ENCODE results near the gene TMEM168. TPM values are rescaled to one million over a fixed set of nuclear protein-coding genes. Genes with fewer than 3 reads are reported as not detected.
"Not testable (repeated sequence)": the region's sequence is repeated elsewhere in the genome, so short reads cannot be mapped to it uniquely, and the experiment has no call there.

The TMEM168 gene
- total RNA-seq, 1 donor from 2014 or later = 30.2 TPM

DNA sequence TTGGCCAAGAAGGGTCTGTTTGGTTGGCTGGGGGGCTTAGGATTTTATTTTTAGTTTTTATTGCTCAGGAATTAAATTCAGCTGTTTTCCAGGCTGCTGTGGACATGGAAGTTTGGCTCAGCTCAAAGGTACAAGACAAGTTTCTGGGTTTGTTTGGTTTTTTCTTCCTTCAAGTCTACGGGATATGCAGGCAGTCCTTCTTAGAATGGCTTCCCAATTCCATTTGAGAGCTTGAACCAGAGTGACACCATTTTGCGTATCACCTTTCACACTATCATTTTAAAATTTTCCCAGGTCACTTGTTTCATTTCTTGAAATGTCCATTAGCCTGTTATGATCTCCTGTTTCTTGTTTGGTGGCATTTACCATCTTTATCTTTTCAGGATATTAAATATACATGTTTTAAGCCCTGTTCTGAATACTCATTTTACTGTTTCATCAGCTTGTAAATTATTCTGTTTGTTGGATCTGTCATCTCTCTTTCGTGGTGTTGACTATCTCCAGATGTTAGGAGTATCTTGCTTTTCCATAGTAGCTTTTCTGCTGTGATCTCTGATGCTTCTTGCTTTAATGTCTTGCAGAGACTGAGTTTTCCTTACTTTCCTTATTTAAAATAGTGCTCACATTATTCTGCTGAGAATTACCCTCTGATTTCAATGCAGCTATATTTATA is 9.4 kb upstream of the TMEM168 start:
- H3K4me1 ChIP-seq = no peaks in the 10 kb centered on the region
- no peak overlapping the region for H3K27ac ChIP-seq
- no peaks in the 10 kb centered on the region for H3K9me3 ChIP-seq
- H3K36me3 ChIP-seq = no peaks in the 10 kb centered on the region
- no peak for DNase-seq (ENCODE audit: extremely low spot score in 2 of 2)
- H3K4me3 ChIP-seq = no peak overlapping the region
- intact Hi-C loops (cut with DNase I) = no loop called here
- TF ChIP-seq POLR2AphosphoS5 (IDR thresholded peaks at IDR 0.05; ENCODE audit: insufficient read depth in 1 of 2, low read depth in 1 of 2) = no peak
- no peak for TF ChIP-seq POLR2A (IDR thresholded peaks at IDR 0.05)
- TF ChIP-seq, protein P1, sequence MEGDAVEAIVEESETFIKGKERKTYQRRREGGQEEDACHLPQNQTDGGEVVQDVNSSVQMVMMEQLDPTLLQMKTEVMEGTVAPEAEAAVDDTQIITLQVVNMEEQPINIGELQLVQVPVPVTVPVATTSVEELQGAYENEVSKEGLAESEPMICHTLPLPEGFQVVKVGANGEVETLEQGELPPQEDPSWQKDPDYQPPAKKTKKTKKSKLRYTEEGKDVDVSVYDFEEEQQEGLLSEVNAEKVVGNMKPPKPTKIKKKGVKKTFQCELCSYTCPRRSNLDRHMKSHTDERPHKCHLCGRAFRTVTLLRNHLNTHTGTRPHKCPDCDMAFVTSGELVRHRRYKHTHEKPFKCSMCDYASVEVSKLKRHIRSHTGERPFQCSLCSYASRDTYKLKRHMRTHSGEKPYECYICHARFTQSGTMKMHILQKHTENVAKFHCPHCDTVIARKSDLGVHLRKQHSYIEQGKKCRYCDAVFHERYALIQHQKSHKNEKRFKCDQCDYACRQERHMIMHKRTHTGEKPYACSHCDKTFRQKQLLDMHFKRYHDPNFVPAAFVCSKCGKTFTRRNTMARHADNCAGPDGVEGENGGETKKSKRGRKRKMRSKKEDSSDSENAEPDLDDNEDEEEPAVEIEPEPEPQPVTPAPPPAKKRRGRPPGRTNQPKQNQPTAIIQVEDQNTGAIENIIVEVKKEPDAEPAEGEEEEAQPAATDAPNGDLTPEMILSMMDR (IDR thresholded peaks at IDR 0.05) = no peak
- no peaks in the 10 kb centered on the region for H3K27me3 ChIP-seq

GRCh38 chr7:112798274-112799159 is 8.3 kb upstream of the TMEM168 start:
- no peak overlapping the region for H3K4me3 ChIP-seq
- H3K27me3 ChIP-seq = no peaks in the 10 kb centered on the region
- no peak for TF ChIP-seq POLR2A (IDR thresholded peaks at IDR 0.05)
- TF ChIP-seq POLR2AphosphoS5 (IDR thresholded peaks at IDR 0.05; ENCODE audit: insufficient read depth in 1 of 2, low read depth in 1 of 2) = no peak
- TF ChIP-seq, protein P1 (IDR thresholded peaks at IDR 0.05) = no peak
- H3K36me3 ChIP-seq = no peaks in the 10 kb centered on the region
- DNase-seq (ENCODE audit: extremely low spot score in 2 of 2) = no peak
- H3K4me1 ChIP-seq = no peaks in the 10 kb centered on the region
- intact Hi-C loops (cut with DNase I) = no loop called here
- H3K9me3 ChIP-seq = no peaks in the 10 kb centered on the region
- H3K27ac ChIP-seq = no peak overlapping the region

DNA sequence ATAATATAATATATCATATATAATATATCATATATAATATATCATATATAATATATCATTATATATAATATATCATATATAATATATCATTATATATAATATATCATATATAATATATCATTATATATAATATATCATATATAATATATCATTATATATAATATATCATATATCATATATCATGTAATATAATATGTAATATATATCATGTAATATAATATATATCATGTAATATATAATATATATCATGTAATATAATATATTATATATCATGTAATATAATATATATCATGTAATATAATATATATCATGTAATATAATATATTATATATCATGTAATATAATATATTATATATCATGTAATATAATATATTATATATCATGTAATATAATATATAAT is 6.4 kb upstream of the TMEM168 start:
- intact Hi-C loops (cut with DNase I) = not testable (repeated sequence)

DNA sequence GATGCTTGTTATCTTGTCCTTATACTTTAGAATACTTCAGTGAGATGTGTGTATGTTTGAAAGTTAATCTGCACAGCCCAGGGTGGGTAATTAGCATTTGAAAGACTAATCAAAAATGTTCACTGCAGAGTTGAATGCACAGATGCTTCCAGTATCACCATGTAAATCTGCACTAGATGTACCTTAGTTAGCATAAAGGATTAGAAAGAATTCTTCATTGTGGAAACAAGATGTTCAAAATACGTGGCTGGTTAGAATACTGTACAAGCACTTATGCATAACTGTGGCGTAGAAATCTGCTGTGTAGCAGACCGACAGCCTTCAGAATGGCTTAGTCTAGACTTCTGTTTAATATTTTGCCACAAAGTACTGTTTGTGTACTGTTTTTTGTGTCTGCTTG is 2.2 kb upstream of the TMEM168 start:
- TF ChIP-seq POLR2AphosphoS5 (IDR thresholded peaks at IDR 0.05; ENCODE audit: insufficient read depth in 1 of 2, low read depth in 1 of 2) = no peak
- no peaks in the 10 kb centered on the region for H3K9me3 ChIP-seq
- no peak overlapping the region for H3K27ac ChIP-seq
- no peaks in the 10 kb centered on the region for H3K36me3 ChIP-seq
- peaks cover 18% of the 10 kb centered on the region for H3K4me1 ChIP-seq
- no peak overlapping the region for H3K4me3 ChIP-seq
- intact Hi-C loops (cut with DNase I) = no loop called here
- DNase-seq (ENCODE audit: extremely low spot score in 2 of 2) = no peak
- no peaks in the 10 kb centered on the region for H3K27me3 ChIP-seq

More for the DNA sequence above, 6.4 kb upstream of the TMEM168 start:
- not testable (repeated sequence) for DNase-seq (ENCODE audit: extremely low spot score in 2 of 2); H3K9me3 ChIP-seq; H3K27ac ChIP-seq; H3K36me3 ChIP-seq; H3K27me3 ChIP-seq; H3K4me3 ChIP-seq; H3K4me1 ChIP-seq

GRCh38 chr7:112791465-112792168 is 1.4 kb upstream of the TMEM168 start:
- H3K9me3 ChIP-seq = no peaks in the 10 kb centered on the region
- no peak for DNase-seq (ENCODE audit: extremely low spot score in 2 of 2)
- H3K27me3 ChIP-seq = no peaks in the 10 kb centered on the region
- H3K4me1 ChIP-seq = peaks cover 18% of the 10 kb centered on the region
- TF ChIP-seq POLR2A (IDR thresholded peaks at IDR 0.05) = no peak
- no peak for TF ChIP-seq POLR2AphosphoS5 (IDR thresholded peaks at IDR 0.05; ENCODE audit: insufficient read depth in 1 of 2, low read depth in 1 of 2)
- TF ChIP-seq, protein P1 (IDR thresholded peaks at IDR 0.05) = no peak
- H3K27ac ChIP-seq = no peak overlapping the region
- intact Hi-C loops (cut with DNase I) = no loop called here
- H3K36me3 ChIP-seq = no peaks in the 10 kb centered on the region
- no peak overlapping the region for H3K4me3 ChIP-seq

Data from vagina (tissue), 2 donors.